Measurements from ENCODE around the gene CDIPT.
"Not testable (repeated sequence)": the region's sequence is repeated elsewhere in the genome, so short reads cannot be mapped to it uniquely, and the experiment has no call there.

DNA sequence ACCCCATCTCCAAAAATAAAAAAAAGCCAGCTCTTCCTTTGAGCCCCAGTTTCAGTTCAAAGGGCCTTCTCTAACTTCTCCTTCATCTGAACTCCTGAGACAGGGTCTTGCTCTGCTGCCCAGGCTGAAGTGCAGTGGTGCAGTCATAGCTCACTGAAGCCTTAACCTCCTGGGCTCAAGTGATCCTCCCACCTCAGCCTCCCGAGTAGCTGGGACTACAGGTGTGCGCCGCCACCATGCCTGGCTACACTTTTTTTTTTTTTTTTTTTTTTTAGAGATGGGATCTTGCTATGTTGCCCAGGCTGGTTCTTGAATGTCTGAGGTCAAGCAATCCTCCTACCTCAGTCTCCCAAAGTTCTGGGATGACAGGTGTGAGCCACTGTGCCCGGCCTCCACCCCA, 29.8 kb downstream of the CDIPT start:
- TF ChIP-seq, protein P1, sequence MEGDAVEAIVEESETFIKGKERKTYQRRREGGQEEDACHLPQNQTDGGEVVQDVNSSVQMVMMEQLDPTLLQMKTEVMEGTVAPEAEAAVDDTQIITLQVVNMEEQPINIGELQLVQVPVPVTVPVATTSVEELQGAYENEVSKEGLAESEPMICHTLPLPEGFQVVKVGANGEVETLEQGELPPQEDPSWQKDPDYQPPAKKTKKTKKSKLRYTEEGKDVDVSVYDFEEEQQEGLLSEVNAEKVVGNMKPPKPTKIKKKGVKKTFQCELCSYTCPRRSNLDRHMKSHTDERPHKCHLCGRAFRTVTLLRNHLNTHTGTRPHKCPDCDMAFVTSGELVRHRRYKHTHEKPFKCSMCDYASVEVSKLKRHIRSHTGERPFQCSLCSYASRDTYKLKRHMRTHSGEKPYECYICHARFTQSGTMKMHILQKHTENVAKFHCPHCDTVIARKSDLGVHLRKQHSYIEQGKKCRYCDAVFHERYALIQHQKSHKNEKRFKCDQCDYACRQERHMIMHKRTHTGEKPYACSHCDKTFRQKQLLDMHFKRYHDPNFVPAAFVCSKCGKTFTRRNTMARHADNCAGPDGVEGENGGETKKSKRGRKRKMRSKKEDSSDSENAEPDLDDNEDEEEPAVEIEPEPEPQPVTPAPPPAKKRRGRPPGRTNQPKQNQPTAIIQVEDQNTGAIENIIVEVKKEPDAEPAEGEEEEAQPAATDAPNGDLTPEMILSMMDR (IDR thresholded peaks at IDR 0.05; ENCODE audit: poor library complexity, severe bottlenecking): not testable (repeated sequence)
- TF ChIP-seq SMC3 (conservative IDR thresholded peaks at IDR 0.05; ENCODE audit: poor library complexity); TAF1 (IDR thresholded peaks at IDR 0.05; ENCODE audit: low read depth); EP300 (conservative IDR thresholded peaks at IDR 0.05; ENCODE audit: poor library complexity, severe bottlenecking); EZH2 (IDR thresholded peaks at IDR 0.05; ENCODE audit: borderline replicate concordance, insufficient read depth, low read length, poor library complexity, severe bottlenecking); RAD21 (conservative IDR thresholded peaks at IDR 0.05); POLR2AphosphoS5 (IDR thresholded peaks at IDR 0.05); MXI1 (conservative IDR thresholded peaks at IDR 0.05; ENCODE audit: poor library complexity, severe bottlenecking): not testable (repeated sequence)
- TF ChIP-seq, protein P2, sequence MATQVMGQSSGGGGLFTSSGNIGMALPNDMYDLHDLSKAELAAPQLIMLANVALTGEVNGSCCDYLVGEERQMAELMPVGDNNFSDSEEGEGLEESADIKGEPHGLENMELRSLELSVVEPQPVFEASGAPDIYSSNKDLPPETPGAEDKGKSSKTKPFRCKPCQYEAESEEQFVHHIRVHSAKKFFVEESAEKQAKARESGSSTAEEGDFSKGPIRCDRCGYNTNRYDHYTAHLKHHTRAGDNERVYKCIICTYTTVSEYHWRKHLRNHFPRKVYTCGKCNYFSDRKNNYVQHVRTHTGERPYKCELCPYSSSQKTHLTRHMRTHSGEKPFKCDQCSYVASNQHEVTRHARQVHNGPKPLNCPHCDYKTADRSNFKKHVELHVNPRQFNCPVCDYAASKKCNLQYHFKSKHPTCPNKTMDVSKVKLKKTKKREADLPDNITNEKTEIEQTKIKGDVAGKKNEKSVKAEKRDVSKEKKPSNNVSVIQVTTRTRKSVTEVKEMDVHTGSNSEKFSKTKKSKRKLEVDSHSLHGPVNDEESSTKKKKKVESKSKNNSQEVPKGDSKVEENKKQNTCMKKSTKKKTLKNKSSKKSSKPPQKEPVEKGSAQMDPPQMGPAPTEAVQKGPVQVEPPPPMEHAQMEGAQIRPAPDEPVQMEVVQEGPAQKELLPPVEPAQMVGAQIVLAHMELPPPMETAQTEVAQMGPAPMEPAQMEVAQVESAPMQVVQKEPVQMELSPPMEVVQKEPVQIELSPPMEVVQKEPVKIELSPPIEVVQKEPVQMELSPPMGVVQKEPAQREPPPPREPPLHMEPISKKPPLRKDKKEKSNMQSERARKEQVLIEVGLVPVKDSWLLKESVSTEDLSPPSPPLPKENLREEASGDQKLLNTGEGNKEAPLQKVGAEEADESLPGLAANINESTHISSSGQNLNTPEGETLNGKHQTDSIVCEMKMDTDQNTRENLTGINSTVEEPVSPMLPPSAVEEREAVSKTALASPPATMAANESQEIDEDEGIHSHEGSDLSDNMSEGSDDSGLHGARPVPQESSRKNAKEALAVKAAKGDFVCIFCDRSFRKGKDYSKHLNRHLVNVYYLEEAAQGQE (IDR thresholded peaks at IDR 0.05; ENCODE audit: borderline replicate concordance): not testable (repeated sequence)
